Measurements from ENCODE around the gene EFCAB6. TPM values are rescaled to one million over a fixed set of nuclear protein-coding genes. Genes with fewer than 3 reads are reported as not detected.

Gene EFCAB6
- total RNA-seq, 4 donors from 2014 or later, result 0.35 to 4.4 (median 0.94) TPM; not detected in 1

- no peaks in the 10 kb centered on the region for H3K4me1 ChIP-seq
- DNase-seq, result no peak
- H3K36me3 ChIP-seq, result no peaks in the 10 kb centered on the region
- H3K4me3 ChIP-seq, result no peak overlapping the region
- no peak for TF ChIP-seq CTCF (IDR thresholded peaks at IDR 0.05)
- TF ChIP-seq POLR2A (IDR thresholded peaks at IDR 0.05), result no peak
- no peaks in the 10 kb centered on the region for H3K27me3 ChIP-seq
- H3K9me3 ChIP-seq, result peaks cover 0 to 4% (median 0%) of the 10 kb centered on the region in 4 donors
- H3K27ac ChIP-seq, result no peak overlapping the region
Measured at GRCh38 chr22:43582394-43582793, 229.7 kb downstream of the EFCAB6 start.

GRCh38 chr22:43580271-43580750 lies 231.8 kb downstream of the EFCAB6 start:
- DNase-seq, result no peak
- no peak overlapping the region for H3K27ac ChIP-seq
- H3K4me3 ChIP-seq, result no peak overlapping the region
- peaks cover 0 to 4% (median 0%) of the 10 kb centered on the region in 4 donors for H3K9me3 ChIP-seq
- TF ChIP-seq CTCF (IDR thresholded peaks at IDR 0.05) (no peak), POLR2A (IDR thresholded peaks at IDR 0.05) (no peak)
- H3K36me3 ChIP-seq, result no peaks in the 10 kb centered on the region
- no peaks in the 10 kb centered on the region for H3K27me3 ChIP-seq
- no peaks in the 10 kb centered on the region for H3K4me1 ChIP-seq

GRCh38 chr22:43574738-43575137 lies 237.4 kb downstream of the EFCAB6 start:
- no peaks in the 10 kb centered on the region for H3K36me3 ChIP-seq
- H3K27ac ChIP-seq, result no peak overlapping the region
- DNase-seq, result no peak

GRCh38 chr22:43572710-43573109 lies 239.4 kb downstream of the EFCAB6 start:
- H3K27me3 ChIP-seq, result no peaks in the 10 kb centered on the region
- H3K27ac ChIP-seq, result no peak overlapping the region
- H3K4me3 ChIP-seq, result no peak overlapping the region
- no peak for DNase-seq
- no peaks in the 10 kb centered on the region for H3K9me3 ChIP-seq
- no peaks in the 10 kb centered on the region for H3K4me1 ChIP-seq
- TF ChIP-seq CTCF (IDR thresholded peaks at IDR 0.05), result no peak
- TF ChIP-seq POLR2A (IDR thresholded peaks at IDR 0.05), result no peak
- no peaks in the 10 kb centered on the region for H3K36me3 ChIP-seq

More at GRCh38 chr22:43574738-43575137, 237.4 kb downstream of the EFCAB6 start:
- no peaks in the 10 kb centered on the region for H3K4me1 ChIP-seq
- no peaks in the 10 kb centered on the region for H3K9me3 ChIP-seq
- no peaks in the 10 kb centered on the region for H3K27me3 ChIP-seq
- TF ChIP-seq CTCF (IDR thresholded peaks at IDR 0.05) (no peak), POLR2A (IDR thresholded peaks at IDR 0.05) (no peak)
- H3K4me3 ChIP-seq, result no peak overlapping the region

GRCh38 chr22:43571181-43571580 lies 240.9 kb downstream of the EFCAB6 start:
- no peaks in the 10 kb centered on the region for H3K9me3 ChIP-seq
- H3K27me3 ChIP-seq, result no peaks in the 10 kb centered on the region
- H3K36me3 ChIP-seq, result no peaks in the 10 kb centered on the region
- no peak overlapping the region for H3K27ac ChIP-seq
- TF ChIP-seq CTCF (IDR thresholded peaks at IDR 0.05) (no peak), POLR2A (IDR thresholded peaks at IDR 0.05) (no peak)
- no peak overlapping the region for H3K4me3 ChIP-seq
- no peaks in the 10 kb centered on the region for H3K4me1 ChIP-seq
- no peak for DNase-seq

Measured in Peyer's patch (tissue), 4 donors.